ENCODE results near the gene WHRN.

WHRN gene

GRCh38 chr9:114357911-114358328 lies 147.4 kb downstream of the WHRN start:
- no peak for DNase-seq

- DNase-seq: no peak
Observed at GRCh38 chr9:114357360-114357759, 147.9 kb downstream of the WHRN start.

DNA sequence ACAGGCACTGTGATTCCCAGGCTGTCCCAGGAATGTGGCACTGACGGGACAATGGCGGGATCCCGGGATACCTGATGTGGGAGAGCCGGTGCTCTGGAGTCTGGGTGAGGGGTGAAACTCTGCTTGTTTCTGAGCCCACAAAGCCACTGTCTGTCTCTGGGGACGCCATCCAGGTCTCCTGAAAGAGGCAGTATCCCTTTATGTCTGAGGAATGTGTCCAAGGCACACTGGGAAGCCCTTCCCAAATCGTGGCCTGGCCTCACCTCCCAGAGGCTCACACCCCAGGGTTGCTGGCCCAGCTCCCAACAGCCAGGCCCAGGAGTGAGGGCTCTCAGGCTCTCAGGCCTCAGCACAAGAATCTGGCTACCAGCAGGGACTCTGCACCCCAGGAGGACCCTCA lies 148.5 kb downstream of the WHRN start:
- no peak for DNase-seq

GRCh38 chr9:114355821-114356220 lies 149.5 kb downstream of the WHRN start:
- DNase-seq: no peak
